Hepatocyte (in vitro differentiated cells): ENCODE measurements around the gene LHFPL2.
"Not testable (repeated sequence)": the region's sequence is repeated elsewhere in the genome, so short reads cannot be mapped to it uniquely, and the experiment has no call there.

Experiments
- EZH2 ChIP-seq: fragments of 200-600 bp; sonication (generic); IDR thresholded peaks from 2 replicates; pipeline ENCODE4 v1.6.1; 2016; ENCODE audit warnings: antibody characterized with exemption, mild to moderate bottlenecking, borderline replicate concordance
- TF ChIP-seq, protein P1 (sequence below): fragments of 200-600 bp; sonication (generic); IDR thresholded peaks from 2 replicates; pipeline ENCODE4 v1.5.1; 2016; ENCODE audit warnings: antibody characterized with exemption, mild to moderate bottlenecking; ENCODE audit not compliant: poor library complexity

DNA sequence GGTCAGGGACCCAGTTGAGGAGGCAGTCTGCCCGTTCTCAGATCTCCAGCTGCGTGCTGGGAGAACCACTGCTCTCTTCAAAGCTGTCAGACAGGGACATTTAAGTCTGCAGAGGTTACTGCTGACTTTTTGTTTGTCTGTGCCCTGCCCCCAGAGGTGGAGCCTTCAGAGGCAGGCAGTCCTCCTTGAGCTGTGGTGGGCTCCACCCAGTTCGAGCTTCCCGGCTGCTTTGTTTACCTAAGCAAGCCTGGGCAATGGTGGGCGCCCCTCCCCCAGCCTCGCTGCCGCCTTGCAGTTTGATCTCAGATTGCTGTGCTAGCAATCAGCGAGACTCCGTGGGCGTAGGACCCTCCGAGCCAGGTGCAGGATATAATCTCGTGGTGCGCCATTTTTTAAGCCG, 191.1 kb downstream of the LHFPL2 start:
- TF ChIP-seq, protein P1, sequence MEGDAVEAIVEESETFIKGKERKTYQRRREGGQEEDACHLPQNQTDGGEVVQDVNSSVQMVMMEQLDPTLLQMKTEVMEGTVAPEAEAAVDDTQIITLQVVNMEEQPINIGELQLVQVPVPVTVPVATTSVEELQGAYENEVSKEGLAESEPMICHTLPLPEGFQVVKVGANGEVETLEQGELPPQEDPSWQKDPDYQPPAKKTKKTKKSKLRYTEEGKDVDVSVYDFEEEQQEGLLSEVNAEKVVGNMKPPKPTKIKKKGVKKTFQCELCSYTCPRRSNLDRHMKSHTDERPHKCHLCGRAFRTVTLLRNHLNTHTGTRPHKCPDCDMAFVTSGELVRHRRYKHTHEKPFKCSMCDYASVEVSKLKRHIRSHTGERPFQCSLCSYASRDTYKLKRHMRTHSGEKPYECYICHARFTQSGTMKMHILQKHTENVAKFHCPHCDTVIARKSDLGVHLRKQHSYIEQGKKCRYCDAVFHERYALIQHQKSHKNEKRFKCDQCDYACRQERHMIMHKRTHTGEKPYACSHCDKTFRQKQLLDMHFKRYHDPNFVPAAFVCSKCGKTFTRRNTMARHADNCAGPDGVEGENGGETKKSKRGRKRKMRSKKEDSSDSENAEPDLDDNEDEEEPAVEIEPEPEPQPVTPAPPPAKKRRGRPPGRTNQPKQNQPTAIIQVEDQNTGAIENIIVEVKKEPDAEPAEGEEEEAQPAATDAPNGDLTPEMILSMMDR, result not testable (repeated sequence)
- TF ChIP-seq EZH2, result not testable (repeated sequence)
